Amniotic epithelial cell (primary cell): ENCODE data around the gene SIN3A.
"Not testable (repeated sequence)": the region's sequence is repeated elsewhere in the genome, so short reads cannot be mapped to it uniquely, and the experiment has no call there.

Experiments used
- DNase-seq: peaks from one replicate; pipeline ENCODE4 v3.0.0-alpha.2; 2010; ENCODE audit warnings: low read depth

The SIN3A gene

GRCh38 chr15:75450307-75451201 is 936 bp downstream of the SIN3A start:
- DNase-seq: peak; percentile 95

GRCh38 chr15:75449585-75450306 is 1.7 kb downstream of the SIN3A start:
- DNase-seq: no peak

- not testable (repeated sequence) for DNase-seq
Measured at GRCh38 chr15:75448171-75448570, 3.3 kb downstream of the SIN3A start.

- DNase-seq: no peak
Measured at GRCh38 chr15:75446151-75446550, 5.3 kb downstream of the SIN3A start.

- not testable (repeated sequence) for DNase-seq
Measured at GRCh38 chr15:75445324-75445723, 6.2 kb downstream of the SIN3A start.

GRCh38 chr15:75443972-75444453 is 7.5 kb downstream of the SIN3A start:
- peak; percentile 64 for DNase-seq

- DNase-seq: no peak
Measured at GRCh38 chr15:75437721-75438120, 13.8 kb downstream of the SIN3A start.

- DNase-seq: no peak
Measured at GRCh38 chr15:75436881-75437280, 14.6 kb downstream of the SIN3A start.

- DNase-seq: peak; percentile 58
Measured at GRCh38 chr15:75431682-75432081, 19.8 kb downstream of the SIN3A start.

GRCh38 chr15:75431270-75431669 is 20.2 kb downstream of the SIN3A start:
- peak; percentile 42 for DNase-seq

- DNase-seq: no peak
Measured at GRCh38 chr15:75430259-75430658, 21.2 kb downstream of the SIN3A start.

- no peak for DNase-seq
Measured at GRCh38 chr15:75428152-75428551, 23.3 kb downstream of the SIN3A start.

- DNase-seq: no peak
Measured at GRCh38 chr15:75425966-75426500, 25.5 kb downstream of the SIN3A start.

- DNase-seq: no peak
Measured at GRCh38 chr15:75422554-75422953, 28.9 kb downstream of the SIN3A start.

GRCh38 chr15:75420698-75421097 is 30.8 kb downstream of the SIN3A start:
- DNase-seq: peak; percentile 14

GRCh38 chr15:75416584-75416983 is 34.9 kb downstream of the SIN3A start:
- no peak for DNase-seq

GRCh38 chr15:75410196-75410595 is 41.3 kb downstream of the SIN3A start:
- no peak for DNase-seq

- DNase-seq: no peak
Measured at GRCh38 chr15:75407083-75407482, 44.4 kb downstream of the SIN3A start.

- DNase-seq: no peak
Measured at GRCh38 chr15:75403892-75404291, 47.6 kb downstream of the SIN3A start.

GRCh38 chr15:75397494-75397893 is 54.0 kb downstream of the SIN3A start:
- peak; percentile 44 for DNase-seq

GRCh38 chr15:75389791-75390382 is 61.6 kb downstream of the SIN3A start:
- DNase-seq: no peak

GRCh38 chr15:75383986-75384385 is 67.5 kb downstream of the SIN3A start:
- DNase-seq: not testable (repeated sequence)
